ENCODE results near the gene NXPE4.
"Not testable (repeated sequence)": the region's sequence is repeated elsewhere in the genome, so short reads cannot be mapped to it uniquely, and the experiment has no call there.

Gene NXPE4

GRCh38 chr11:114595571-114595970 is at the start of gene NXPE4:
NXPE4 (minus strand) TSS chr11:114595786; CDS start chr11:114594759, 1,027 bp downstream.
- DNase-seq (ENCODE audit: low read depth) = no peak
- H3K4me3 ChIP-seq (ENCODE audit: low read depth, low read length) = no peak within 1 kb of the TSS
- TF ChIP-seq MAX (IDR thresholded peaks at IDR 0.05; ENCODE audit: low read depth, low read length) (no peak), CTCF (IDR thresholded peaks at IDR 0.05; ENCODE audit: low read depth, low read length) (no peak), MYC (IDR thresholded peaks at IDR 0.05; ENCODE audit: low read depth, low read length) (no peak), POLR2A (IDR thresholded peaks at IDR 0.05; ENCODE audit: extremely low read depth, insufficient read length) (no peak)

- DNase-seq (ENCODE audit: low read depth); H3K4me3 ChIP-seq (ENCODE audit: low read depth, low read length): not testable (repeated sequence)
These were observed 43.9 kb upstream of the NXPE4 start for GRCh38 chr11:114639440-114639839.

GRCh38 chr11:114631445-114631965 is 35.9 kb upstream of the NXPE4 start:
- peak; percentile 4 for DNase-seq (ENCODE audit: low read depth)
- H3K4me3 ChIP-seq (ENCODE audit: low read depth, low read length) = not testable (repeated sequence)

DNA sequence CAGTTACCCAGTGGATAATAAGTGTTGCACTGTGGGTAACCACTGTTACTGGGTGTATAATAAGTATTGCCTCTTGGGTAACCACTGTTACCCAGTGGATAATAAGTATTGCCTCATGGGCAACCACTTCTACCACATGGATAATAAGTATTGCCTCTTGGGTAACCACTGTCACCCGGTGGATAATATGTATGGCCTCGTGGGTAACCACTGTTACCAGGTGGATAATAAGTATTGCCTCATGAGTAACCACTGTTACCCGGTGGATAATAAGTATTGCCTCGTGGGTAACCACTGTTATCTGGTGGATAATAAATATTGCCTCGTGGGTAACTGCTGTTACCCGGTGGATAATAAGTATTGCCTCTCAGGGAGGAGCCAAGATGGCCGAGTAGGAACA is 29.7 kb upstream of the NXPE4 start:
- no peak overlapping the region for H3K4me3 ChIP-seq (ENCODE audit: low read depth, low read length)
- TF ChIP-seq MYC (IDR thresholded peaks at IDR 0.05; ENCODE audit: low read depth, low read length) (no peak), MAX (IDR thresholded peaks at IDR 0.05; ENCODE audit: low read depth, low read length) (no peak), CTCF (IDR thresholded peaks at IDR 0.05; ENCODE audit: low read depth, low read length) (no peak), POLR2A (IDR thresholded peaks at IDR 0.05; ENCODE audit: extremely low read depth, insufficient read length) (no peak)
- DNase-seq (ENCODE audit: low read depth) = no peak

- no peak overlapping the region for H3K4me3 ChIP-seq (ENCODE audit: low read depth, low read length)
- DNase-seq (ENCODE audit: low read depth) = no peak
- no peak for TF ChIP-seq POLR2A (IDR thresholded peaks at IDR 0.05; ENCODE audit: extremely low read depth, insufficient read length)
- TF ChIP-seq MYC (IDR thresholded peaks at IDR 0.05; ENCODE audit: low read depth, low read length) = no peak
- TF ChIP-seq CTCF (IDR thresholded peaks at IDR 0.05; ENCODE audit: low read depth, low read length) = no peak
- TF ChIP-seq MAX (IDR thresholded peaks at IDR 0.05; ENCODE audit: low read depth, low read length) = no peak
These were observed 29.0 kb upstream of the NXPE4 start for GRCh38 chr11:114624455-114625207.

DNA sequence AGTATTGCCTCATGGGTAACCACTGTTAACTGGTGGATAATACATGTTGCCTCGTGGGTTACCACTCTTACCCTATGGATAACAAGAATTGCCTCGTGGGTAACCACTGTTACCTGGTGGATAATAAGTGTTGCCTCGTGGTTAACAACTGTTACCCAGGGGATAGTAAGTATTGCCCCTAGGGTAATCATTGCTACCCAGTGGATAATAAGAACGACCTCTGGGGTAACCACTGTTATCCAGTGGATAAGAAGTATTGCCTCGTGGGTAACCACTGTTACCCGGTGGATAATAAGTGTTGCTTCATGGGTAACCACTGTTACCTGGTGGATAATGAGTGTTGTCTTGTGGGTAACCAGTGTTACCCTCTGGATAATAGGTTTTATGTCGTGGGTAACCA is 28.1 kb upstream of the NXPE4 start:
- TF ChIP-seq POLR2A (IDR thresholded peaks at IDR 0.05; ENCODE audit: extremely low read depth, insufficient read length) (no peak), CTCF (IDR thresholded peaks at IDR 0.05; ENCODE audit: low read depth, low read length) (no peak), MYC (IDR thresholded peaks at IDR 0.05; ENCODE audit: low read depth, low read length) (no peak), MAX (IDR thresholded peaks at IDR 0.05; ENCODE audit: low read depth, low read length) (no peak)
- no peak overlapping the region for H3K4me3 ChIP-seq (ENCODE audit: low read depth, low read length)
- DNase-seq (ENCODE audit: low read depth) = no peak

GRCh38 chr11:114622858-114623257 is 27.3 kb upstream of the NXPE4 start:
- H3K4me3 ChIP-seq (ENCODE audit: low read depth, low read length) = no peak overlapping the region
- no peak for DNase-seq (ENCODE audit: low read depth)
- no peak for TF ChIP-seq POLR2A (IDR thresholded peaks at IDR 0.05; ENCODE audit: extremely low read depth, insufficient read length)
- no peak for TF ChIP-seq MYC (IDR thresholded peaks at IDR 0.05; ENCODE audit: low read depth, low read length)
- TF ChIP-seq MAX (IDR thresholded peaks at IDR 0.05; ENCODE audit: low read depth, low read length) = no peak
- TF ChIP-seq CTCF (IDR thresholded peaks at IDR 0.05; ENCODE audit: low read depth, low read length) = no peak
